Keratinocyte (primary cell): Measurements from ENCODE around the gene BTG4.

Source experiments
- EZH2 ChIP-seq: IDR thresholded peaks from one replicate; pipeline ENCODE4 v1.6.1; 2012; ENCODE audit warnings: inconsistent platforms, mild to moderate bottlenecking, low read length, moderate library complexity
- TF ChIP-seq, protein P1 (sequence below), 3 experiments: IDR thresholded peaks in 1 of 3; conservative IDR thresholded peaks in 1 of 3; optimal IDR thresholded peaks in 1 of 3; 2 replicates in 2 of 3; 3 replicates in 1 of 3; pipeline versions ENCODE3 to v1.5.1; 2011; ENCODE audit warnings: low read length in 3 of 3, mild to moderate bottlenecking in 3 of 3, moderate library complexity in 2 of 3, control low read depth in 1 of 3, inconsistent platforms in 1 of 3; ENCODE audit not compliant: insufficient read depth in 2 of 3; ENCODE audit errors: extremely low read depth in 1 of 3

DNA sequence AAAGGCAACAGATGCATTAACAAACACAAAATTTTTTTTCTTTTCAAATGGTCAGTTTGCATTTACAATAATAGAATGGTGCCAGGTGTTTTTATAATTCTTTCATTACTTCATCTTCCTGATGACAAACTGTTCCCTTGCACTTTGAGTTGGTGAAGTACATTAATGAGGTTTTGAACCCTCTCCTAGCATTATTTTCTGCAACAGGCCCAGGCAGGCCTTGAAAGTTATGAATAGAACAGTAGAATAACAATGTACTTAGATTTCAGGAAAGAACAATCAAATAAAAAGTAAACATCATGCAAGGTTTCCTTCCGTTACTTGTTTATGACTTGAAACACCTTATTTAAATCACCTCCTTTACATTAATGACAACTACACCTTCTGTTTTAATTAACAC, 9.6 kb downstream of the BTG4 start:
- TF ChIP-seq, protein P1, sequence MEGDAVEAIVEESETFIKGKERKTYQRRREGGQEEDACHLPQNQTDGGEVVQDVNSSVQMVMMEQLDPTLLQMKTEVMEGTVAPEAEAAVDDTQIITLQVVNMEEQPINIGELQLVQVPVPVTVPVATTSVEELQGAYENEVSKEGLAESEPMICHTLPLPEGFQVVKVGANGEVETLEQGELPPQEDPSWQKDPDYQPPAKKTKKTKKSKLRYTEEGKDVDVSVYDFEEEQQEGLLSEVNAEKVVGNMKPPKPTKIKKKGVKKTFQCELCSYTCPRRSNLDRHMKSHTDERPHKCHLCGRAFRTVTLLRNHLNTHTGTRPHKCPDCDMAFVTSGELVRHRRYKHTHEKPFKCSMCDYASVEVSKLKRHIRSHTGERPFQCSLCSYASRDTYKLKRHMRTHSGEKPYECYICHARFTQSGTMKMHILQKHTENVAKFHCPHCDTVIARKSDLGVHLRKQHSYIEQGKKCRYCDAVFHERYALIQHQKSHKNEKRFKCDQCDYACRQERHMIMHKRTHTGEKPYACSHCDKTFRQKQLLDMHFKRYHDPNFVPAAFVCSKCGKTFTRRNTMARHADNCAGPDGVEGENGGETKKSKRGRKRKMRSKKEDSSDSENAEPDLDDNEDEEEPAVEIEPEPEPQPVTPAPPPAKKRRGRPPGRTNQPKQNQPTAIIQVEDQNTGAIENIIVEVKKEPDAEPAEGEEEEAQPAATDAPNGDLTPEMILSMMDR (optimal IDR thresholded peaks at IDR 0.05 in 1 of 3, IDR thresholded peaks at IDR 0.05 in 1 of 3, conservative IDR thresholded peaks at IDR 0.05 in 1 of 3; ENCODE audit: extremely low read depth in 1 of 3, insufficient read depth in 2 of 3, low read length in 3 of 3), result no peak
- no peak for TF ChIP-seq EZH2
